ENCODE results near the gene KCNK17.

- TF ChIP-seq CTCF (IDR thresholded peaks at IDR 0.05) (no peak), POLR2A (IDR thresholded peaks at IDR 0.05) (no peak)
Observed at GRCh38 chr6:39330057-39330456, 15.8 kb upstream of the KCNK17 start.
